ENCODE measurements around the gene TFCP2L1.

TFCP2L1 gene

GRCh38 chr2:121192576-121192975 lies 92.4 kb downstream of the TFCP2L1 start:
- DNase-seq, result no peak

- no peak for DNase-seq
These were observed 93.5 kb downstream of the TFCP2L1 start for GRCh38 chr2:121191191-121192170.

- DNase-seq, result no peak
These were observed 95.2 kb downstream of the TFCP2L1 start for GRCh38 chr2:121189661-121190381.

GRCh38 chr2:121189011-121189410 lies 96.0 kb downstream of the TFCP2L1 start:
- no peak for DNase-seq

GRCh38 chr2:121187982-121188411 lies 97.0 kb downstream of the TFCP2L1 start:
- DNase-seq, result no peak

GRCh38 chr2:121187351-121187981 lies 97.5 kb downstream of the TFCP2L1 start:
- no peak for DNase-seq

GRCh38 chr2:121186261-121186660 lies 98.7 kb downstream of the TFCP2L1 start:
- DNase-seq, result no peak

- DNase-seq, result peak; percentile 29
These were observed 99.4 kb downstream of the TFCP2L1 start for GRCh38 chr2:121185571-121186074.

GRCh38 chr2:121185111-121185510 lies 99.9 kb downstream of the TFCP2L1 start:
- DNase-seq, result no peak

GRCh38 chr2:121184248-121184862 lies 100.6 kb downstream of the TFCP2L1 start:
- no peak for DNase-seq

GRCh38 chr2:121182520-121182919 lies 102.5 kb downstream of the TFCP2L1 start:
- DNase-seq, result no peak

- no peak for DNase-seq
These were observed 105.5 kb downstream of the TFCP2L1 start for GRCh38 chr2:121179467-121179866.

GRCh38 chr2:121178730-121179129 lies 106.3 kb downstream of the TFCP2L1 start:
- DNase-seq, result no peak

GRCh38 chr2:121177896-121178295 lies 107.1 kb downstream of the TFCP2L1 start:
- DNase-seq, result no peak

- DNase-seq, result no peak
These were observed 109.7 kb downstream of the TFCP2L1 start for GRCh38 chr2:121175326-121175725.

GRCh38 chr2:121173806-121174205 lies 111.2 kb downstream of the TFCP2L1 start:
- no peak for DNase-seq

GRCh38 chr2:121173112-121173511 lies 111.9 kb downstream of the TFCP2L1 start:
- no peak for DNase-seq

- no peak for DNase-seq
These were observed 112.5 kb downstream of the TFCP2L1 start for GRCh38 chr2:121172456-121172855.

GRCh38 chr2:121171625-121172119 lies 113.3 kb downstream of the TFCP2L1 start:
- no peak for DNase-seq

- no peak for DNase-seq
These were observed 114.4 kb downstream of the TFCP2L1 start for GRCh38 chr2:121170577-121170976.

- no peak for DNase-seq
These were observed 117.6 kb downstream of the TFCP2L1 start for GRCh38 chr2:121167411-121167810.

Data from eye (tissue), 1 donor.